ENCODE results near the gene KTI12.

DNA sequence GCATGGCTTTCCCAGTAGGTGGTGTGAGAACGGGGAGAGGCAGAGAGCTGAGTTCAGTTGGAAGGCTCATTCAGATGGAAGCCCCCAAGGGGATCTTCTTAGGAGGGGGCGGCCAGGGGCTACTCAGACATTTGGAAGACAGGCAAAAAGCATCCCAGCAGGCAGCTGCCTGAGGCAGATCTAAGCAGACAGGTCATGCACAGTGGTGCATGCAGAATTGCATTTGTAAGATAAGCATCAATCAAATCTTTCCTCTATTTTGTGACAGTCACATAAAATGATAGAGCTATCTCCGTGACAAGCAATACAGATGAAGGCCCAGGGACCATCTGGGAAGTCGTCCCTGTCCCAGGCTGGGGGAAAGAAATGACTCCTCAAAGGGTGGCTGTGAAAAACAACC is 46.9 kb downstream of the KTI12 start:
- no peak for TF ChIP-seq POLR2AphosphoS5 (IDR thresholded peaks at IDR 0.05; ENCODE audit: low read depth)
- TF ChIP-seq, protein P1, sequence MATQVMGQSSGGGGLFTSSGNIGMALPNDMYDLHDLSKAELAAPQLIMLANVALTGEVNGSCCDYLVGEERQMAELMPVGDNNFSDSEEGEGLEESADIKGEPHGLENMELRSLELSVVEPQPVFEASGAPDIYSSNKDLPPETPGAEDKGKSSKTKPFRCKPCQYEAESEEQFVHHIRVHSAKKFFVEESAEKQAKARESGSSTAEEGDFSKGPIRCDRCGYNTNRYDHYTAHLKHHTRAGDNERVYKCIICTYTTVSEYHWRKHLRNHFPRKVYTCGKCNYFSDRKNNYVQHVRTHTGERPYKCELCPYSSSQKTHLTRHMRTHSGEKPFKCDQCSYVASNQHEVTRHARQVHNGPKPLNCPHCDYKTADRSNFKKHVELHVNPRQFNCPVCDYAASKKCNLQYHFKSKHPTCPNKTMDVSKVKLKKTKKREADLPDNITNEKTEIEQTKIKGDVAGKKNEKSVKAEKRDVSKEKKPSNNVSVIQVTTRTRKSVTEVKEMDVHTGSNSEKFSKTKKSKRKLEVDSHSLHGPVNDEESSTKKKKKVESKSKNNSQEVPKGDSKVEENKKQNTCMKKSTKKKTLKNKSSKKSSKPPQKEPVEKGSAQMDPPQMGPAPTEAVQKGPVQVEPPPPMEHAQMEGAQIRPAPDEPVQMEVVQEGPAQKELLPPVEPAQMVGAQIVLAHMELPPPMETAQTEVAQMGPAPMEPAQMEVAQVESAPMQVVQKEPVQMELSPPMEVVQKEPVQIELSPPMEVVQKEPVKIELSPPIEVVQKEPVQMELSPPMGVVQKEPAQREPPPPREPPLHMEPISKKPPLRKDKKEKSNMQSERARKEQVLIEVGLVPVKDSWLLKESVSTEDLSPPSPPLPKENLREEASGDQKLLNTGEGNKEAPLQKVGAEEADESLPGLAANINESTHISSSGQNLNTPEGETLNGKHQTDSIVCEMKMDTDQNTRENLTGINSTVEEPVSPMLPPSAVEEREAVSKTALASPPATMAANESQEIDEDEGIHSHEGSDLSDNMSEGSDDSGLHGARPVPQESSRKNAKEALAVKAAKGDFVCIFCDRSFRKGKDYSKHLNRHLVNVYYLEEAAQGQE (IDR thresholded peaks at IDR 0.05; ENCODE audit: insufficient replicate concordance, low read depth) = no peak
- TF ChIP-seq, protein P2, sequence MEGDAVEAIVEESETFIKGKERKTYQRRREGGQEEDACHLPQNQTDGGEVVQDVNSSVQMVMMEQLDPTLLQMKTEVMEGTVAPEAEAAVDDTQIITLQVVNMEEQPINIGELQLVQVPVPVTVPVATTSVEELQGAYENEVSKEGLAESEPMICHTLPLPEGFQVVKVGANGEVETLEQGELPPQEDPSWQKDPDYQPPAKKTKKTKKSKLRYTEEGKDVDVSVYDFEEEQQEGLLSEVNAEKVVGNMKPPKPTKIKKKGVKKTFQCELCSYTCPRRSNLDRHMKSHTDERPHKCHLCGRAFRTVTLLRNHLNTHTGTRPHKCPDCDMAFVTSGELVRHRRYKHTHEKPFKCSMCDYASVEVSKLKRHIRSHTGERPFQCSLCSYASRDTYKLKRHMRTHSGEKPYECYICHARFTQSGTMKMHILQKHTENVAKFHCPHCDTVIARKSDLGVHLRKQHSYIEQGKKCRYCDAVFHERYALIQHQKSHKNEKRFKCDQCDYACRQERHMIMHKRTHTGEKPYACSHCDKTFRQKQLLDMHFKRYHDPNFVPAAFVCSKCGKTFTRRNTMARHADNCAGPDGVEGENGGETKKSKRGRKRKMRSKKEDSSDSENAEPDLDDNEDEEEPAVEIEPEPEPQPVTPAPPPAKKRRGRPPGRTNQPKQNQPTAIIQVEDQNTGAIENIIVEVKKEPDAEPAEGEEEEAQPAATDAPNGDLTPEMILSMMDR (IDR thresholded peaks at IDR 0.05; ENCODE audit: insufficient read depth, low read length) = no peak
